Fibroblast of the aortic adventitia (primary cell): ENCODE measurements around the gene MAP3K7. TPM values are rescaled to one million over a fixed set of nuclear protein-coding genes. Genes with fewer than 3 reads are reported as not detected.
A peak's percentile ranks its signal among the peaks of the same experiment; 100 is the strongest.

ENCODE experiments used
- DNase-seq: peaks from one replicate; pipeline ENCODE4 v3.0.0-alpha.2; 2010; ENCODE audit warnings: low read depth
- H3K4me3 ChIP-seq: 2 replicates; pipeline ENCODE4 v1.5.1; 2011; ENCODE audit warnings: low read depth, mild to moderate bottlenecking, control low read depth, low read length, moderate library complexity
- CTCF ChIP-seq: IDR thresholded peaks from 2 replicates; pipeline ENCODE4 v1.5.1; 2011; ENCODE audit warnings: mild to moderate bottlenecking, low read length, control low read depth, inconsistent platforms; ENCODE audit not compliant: insufficient read depth
- total RNA-seq: library from RNA; depleted of rRNA; stranded (reverse); fragments of >200 nt; gene quantifications from 2 replicates; pipeline ENCODE4 v1.2.3, GENCODE V29; 2012; ENCODE audit warnings: low replicate concordance

MAP3K7 gene
- total RNA-seq, 1 donor = 36.0 TPM

DNA sequence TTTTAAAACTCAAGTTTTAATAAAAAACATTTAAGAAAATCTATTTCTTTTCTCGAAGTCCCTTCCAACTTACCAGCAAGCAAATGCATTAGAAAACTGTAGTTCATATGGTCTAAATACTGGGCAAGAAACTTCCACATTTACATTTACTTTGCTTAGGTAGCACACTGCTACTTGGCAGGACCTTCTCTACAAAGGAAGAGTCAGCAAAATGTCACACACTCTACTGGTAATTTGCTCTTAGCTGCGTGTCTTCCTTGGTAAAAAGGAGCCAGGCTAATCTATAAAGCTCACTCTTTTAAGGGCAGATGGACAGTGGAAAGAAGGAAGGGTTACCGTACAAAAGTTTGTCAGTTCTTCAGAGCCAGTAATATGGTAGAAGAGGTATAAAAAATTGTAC, 45.7 kb downstream of the MAP3K7 start:
- no peak overlapping the region for H3K4me3 ChIP-seq
- no peak for TF ChIP-seq CTCF
- no peak for DNase-seq

DNA sequence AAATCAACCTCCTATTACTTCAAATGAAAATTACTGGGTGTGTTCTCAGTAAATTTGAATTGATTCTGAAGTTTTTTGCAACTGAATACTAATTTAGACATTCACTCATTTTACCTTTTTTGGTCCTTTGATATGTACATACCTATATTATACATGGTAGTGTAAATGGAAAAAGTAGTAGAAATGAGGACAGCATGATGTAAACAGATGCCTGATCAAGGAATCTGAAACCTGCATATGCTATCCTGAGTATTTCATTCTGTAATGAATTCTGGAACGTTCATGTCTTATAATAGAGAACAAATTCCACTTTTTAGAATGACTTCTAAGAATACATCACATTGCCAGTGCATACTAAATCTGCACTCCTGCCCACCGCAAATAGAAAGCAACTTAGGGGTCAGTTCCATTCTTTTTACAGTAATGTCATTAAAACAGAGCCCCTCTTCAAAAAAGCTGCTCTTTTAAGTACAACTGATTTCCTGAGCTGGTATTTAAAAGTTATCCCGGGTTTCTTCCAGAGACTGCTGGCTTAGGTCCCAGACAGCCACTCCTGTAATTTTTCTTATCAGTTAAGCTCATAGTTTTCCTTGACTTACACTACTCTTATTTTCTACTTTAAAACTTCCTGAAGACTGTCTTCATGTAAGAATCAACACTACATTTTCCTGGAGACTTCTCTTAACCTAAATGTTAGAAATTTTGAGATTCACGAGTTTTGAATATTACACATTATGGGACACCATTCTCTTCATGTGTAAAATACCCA, 48.4 kb downstream of the MAP3K7 start:
- TF ChIP-seq CTCF = no peak
- H3K4me3 ChIP-seq = no peak overlapping the region
- DNase-seq = peak; percentile 77

DNA sequence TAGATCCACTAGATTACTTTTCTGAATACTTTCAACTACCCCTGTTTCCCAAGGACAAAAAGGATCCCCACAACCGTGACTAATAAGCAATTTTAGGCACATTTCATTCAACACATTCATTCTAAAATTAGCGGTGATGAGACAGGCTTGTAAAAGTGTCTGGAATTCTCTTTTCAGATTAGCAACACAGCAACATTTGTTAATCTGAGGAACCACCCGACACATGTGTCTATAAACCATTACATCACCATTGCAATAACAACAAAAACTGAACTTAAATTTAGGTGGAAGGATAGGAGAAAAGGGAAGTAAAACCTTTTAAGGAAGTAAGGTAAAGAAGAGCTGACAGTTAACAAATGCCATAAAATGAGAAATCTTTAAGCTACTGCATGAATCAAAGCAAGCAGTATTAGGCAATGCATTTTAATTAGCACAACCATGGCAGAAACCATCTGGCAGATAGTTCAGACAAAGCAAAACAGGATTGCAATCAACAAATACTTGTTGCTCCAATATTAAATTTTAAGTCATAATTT, 49.1 kb downstream of the MAP3K7 start:
- H3K4me3 ChIP-seq = no peak overlapping the region
- DNase-seq = peak; percentile 18
- no peak for TF ChIP-seq CTCF

GRCh38 chr6:90537027-90537426, 49.8 kb downstream of the MAP3K7 start:
- DNase-seq = peak; percentile 69
- no peak overlapping the region for H3K4me3 ChIP-seq
- TF ChIP-seq CTCF = no peak

DNA sequence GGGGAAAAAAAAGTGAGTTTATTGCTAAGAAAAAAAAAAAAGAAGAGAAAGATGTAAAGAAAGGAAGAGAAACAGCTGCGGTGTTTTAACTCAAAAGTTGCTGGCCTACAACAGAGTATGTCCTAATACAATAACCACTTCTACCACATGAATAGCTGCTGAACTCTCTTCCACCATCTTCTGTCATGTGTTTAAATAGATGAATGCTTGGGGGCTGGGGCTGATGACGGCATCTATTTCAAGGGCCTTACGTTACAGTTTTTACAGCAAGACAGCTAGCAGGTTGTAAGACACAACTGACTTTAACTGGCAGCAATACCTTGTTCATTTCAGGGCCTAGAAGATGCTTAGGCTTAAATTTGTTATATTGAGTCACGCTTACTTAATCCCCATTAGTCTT, 50.4 kb downstream of the MAP3K7 start:
- TF ChIP-seq CTCF = no peak
- no peak for DNase-seq
- H3K4me3 ChIP-seq = no peak overlapping the region

DNA sequence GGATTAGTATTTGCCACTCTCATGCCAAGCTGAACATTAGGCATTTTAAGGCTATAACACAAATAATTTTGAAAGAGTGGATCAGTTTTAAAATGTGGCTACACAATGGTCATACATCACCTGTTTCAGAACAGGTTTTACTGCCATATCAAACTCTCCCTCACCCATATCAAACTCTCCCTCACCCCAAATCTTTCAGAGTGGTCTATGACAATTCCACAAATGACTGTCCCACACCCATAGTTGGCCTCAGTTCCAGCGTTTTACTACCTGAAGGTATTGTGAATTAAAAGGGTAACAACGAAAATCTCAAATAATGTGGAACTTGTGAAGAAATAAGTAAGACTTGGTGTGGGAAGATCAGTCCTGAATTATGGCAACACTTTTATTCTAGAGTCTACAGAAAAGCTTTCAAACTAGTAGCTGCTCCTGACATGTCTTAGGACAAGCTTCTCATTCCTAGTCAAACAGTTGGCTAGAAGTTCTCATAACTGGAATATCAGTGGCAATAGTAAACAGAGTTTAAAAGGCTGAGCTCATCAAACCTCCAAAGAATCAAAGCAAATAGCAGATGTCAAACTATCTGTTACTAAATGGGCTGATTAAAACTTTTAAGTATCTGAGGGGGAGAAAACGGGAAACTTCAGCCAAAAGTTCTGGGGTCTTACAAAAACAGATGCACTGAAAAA, 52.4 kb downstream of the MAP3K7 start:
- no peak overlapping the region for H3K4me3 ChIP-seq
- no peak for TF ChIP-seq CTCF
- no peak for DNase-seq
